ENCODE data around the gene IQGAP1.
A peak's percentile ranks its signal among the peaks of the same experiment; 100 is the strongest.

The IQGAP1 gene

DNA sequence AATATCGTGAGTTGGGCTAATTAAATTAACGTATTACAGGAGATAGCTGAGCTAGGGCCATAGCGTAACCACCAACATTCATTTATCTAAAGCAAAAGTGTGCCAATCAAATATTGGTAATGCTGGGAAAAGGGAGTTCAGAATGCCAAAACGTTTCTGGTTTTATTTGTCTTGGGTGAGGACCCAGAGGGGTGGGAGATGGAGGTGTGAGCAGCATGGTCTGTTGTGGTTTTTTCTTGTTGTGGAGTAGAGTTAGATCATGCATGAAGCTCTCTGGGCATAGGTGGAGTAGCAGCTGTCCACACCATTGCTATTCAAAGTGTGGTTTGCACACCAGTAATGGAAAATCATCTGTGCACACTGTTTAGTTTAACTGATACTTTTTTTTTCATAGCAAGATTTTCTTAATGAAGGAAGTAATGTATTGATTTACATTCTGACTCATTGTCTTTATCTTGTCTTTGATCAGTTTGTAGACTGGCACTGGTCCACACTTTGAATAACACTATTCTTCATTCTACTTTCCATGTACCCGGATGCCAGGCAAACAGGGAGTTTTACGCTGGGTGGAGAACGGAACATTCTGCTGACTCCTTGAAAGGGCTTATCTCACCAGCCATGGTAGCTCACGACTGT is 90.9 kb downstream of the IQGAP1 start:
- Histone ChIP-seq H3K79me2 (ENCODE audit: insufficient read depth, low read length) (no peaks in the 10 kb centered on the region), H3K4me2 (ENCODE audit: low read length) (peak overlapping the region; percentile 47), H3K4me1 (ENCODE audit: insufficient read depth, low read length, severe bottlenecking) (peaks cover 49% of the 10 kb centered on the region), H2AFZ (ENCODE audit: low read length) (no peak overlapping the region), H3F3A (ENCODE audit: insufficient read depth, low read length) (peaks cover 5% of the 10 kb centered on the region; the same call in 1 of the 2 replicates), H3K36me3 (ENCODE audit: insufficient read depth, low read length) (peaks cover 61% of the 10 kb centered on the region), H3K9ac (ENCODE audit: low read length) (peak overlapping the region; percentile 27), H3K27ac (ENCODE audit: low read depth, low read length, poor library complexity, severe bottlenecking) (peak overlapping the region; percentile 95), H4K20me1 (ENCODE audit: insufficient read depth, low read length) (no peaks in the 10 kb centered on the region), H3K4me3 (ENCODE audit: low read depth, low read length, poor library complexity, severe bottlenecking) (peak overlapping the region; percentile 22), H3K9me3 (ENCODE audit: low read length) (no peaks in the 10 kb centered on the region), H3K9me2 (ENCODE audit: low read depth, low read length) (no peaks in the 10 kb centered on the region), H3K27me3 (ENCODE audit: insufficient read depth, low read length) (no peaks in the 10 kb centered on the region)
- TF ChIP-seq, protein P1, sequence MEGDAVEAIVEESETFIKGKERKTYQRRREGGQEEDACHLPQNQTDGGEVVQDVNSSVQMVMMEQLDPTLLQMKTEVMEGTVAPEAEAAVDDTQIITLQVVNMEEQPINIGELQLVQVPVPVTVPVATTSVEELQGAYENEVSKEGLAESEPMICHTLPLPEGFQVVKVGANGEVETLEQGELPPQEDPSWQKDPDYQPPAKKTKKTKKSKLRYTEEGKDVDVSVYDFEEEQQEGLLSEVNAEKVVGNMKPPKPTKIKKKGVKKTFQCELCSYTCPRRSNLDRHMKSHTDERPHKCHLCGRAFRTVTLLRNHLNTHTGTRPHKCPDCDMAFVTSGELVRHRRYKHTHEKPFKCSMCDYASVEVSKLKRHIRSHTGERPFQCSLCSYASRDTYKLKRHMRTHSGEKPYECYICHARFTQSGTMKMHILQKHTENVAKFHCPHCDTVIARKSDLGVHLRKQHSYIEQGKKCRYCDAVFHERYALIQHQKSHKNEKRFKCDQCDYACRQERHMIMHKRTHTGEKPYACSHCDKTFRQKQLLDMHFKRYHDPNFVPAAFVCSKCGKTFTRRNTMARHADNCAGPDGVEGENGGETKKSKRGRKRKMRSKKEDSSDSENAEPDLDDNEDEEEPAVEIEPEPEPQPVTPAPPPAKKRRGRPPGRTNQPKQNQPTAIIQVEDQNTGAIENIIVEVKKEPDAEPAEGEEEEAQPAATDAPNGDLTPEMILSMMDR (IDR thresholded peaks at IDR 0.05; ENCODE audit: low read length): no peak
- TF ChIP-seq EZH2 (IDR thresholded peaks at IDR 0.05; ENCODE audit: borderline replicate concordance, low read length): no peak

DNA sequence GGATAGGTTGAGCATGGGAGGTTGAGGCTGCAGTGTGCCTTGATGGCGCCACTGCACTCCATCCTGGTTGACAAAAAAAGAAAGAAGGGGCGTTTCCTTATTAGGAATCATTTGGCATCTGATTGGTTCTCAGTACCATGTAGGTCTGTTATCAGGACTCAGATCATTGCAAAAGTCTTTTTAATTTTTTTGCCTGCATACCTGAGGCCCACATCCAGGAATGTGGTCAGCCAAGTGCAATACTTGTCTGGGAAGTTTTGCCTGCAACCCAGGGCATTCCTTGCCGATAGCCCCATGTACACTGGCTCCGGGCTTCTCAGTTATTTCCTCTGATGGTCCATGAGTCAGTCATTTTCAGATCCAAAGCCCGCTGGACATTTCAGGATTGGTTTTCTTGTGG is 91.6 kb downstream of the IQGAP1 start:
- Histone ChIP-seq H3K4me2 (ENCODE audit: low read length) (peak overlapping the region; percentile 47; the same call in 1 of the 2 replicates), H3K36me3 (ENCODE audit: insufficient read depth, low read length) (peaks cover 61% of the 10 kb centered on the region), H2AFZ (ENCODE audit: low read length) (no peak overlapping the region), H3F3A (ENCODE audit: insufficient read depth, low read length) (peaks cover 5% of the 10 kb centered on the region; the same call in 1 of the 2 replicates), H3K4me1 (ENCODE audit: insufficient read depth, low read length, severe bottlenecking) (peaks cover 49% of the 10 kb centered on the region), H3K79me2 (ENCODE audit: insufficient read depth, low read length) (no peaks in the 10 kb centered on the region), H4K20me1 (ENCODE audit: insufficient read depth, low read length) (no peaks in the 10 kb centered on the region), H3K27me3 (ENCODE audit: insufficient read depth, low read length) (no peaks in the 10 kb centered on the region), H3K9ac (ENCODE audit: low read length) (peak overlapping the region; percentile 9; the same call in 1 of the 2 replicates), H3K27ac (ENCODE audit: low read depth, low read length, poor library complexity, severe bottlenecking) (peak overlapping the region; percentile 95), H3K9me3 (ENCODE audit: low read length) (no peaks in the 10 kb centered on the region), H3K4me3 (ENCODE audit: low read depth, low read length, poor library complexity, severe bottlenecking) (no peak overlapping the region), H3K9me2 (ENCODE audit: low read depth, low read length) (no peaks in the 10 kb centered on the region)
- TF ChIP-seq, protein P1 (IDR thresholded peaks at IDR 0.05; ENCODE audit: low read length): no peak
- no peak for TF ChIP-seq EZH2 (IDR thresholded peaks at IDR 0.05; ENCODE audit: borderline replicate concordance, low read length)

DNA sequence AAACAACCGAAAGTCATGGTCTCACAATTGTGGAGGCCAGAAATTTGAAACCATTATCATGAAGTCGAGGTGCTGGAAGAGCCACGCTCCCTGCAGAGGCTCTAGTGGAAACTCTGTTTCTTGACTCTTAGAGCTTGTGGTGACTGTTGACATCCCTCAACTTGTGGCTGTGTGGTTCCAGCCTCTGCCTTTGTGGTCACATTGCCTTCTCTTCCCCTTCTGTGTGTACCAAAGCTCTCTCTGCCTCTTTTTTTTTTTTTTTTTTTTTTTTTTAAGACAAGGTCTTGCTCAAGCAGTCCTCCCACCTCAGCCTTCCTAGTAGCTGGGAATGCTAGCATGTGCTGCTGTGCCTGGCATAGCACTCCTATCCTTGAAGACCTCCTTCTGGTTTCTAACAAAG is 93.0 kb downstream of the IQGAP1 start:
- Histone ChIP-seq H3F3A (ENCODE audit: insufficient read depth, low read length) (peaks cover 5% of the 10 kb centered on the region; the same call in 1 of the 2 replicates), H3K36me3 (ENCODE audit: insufficient read depth, low read length) (peaks cover 74% of the 10 kb centered on the region)
- TF ChIP-seq, protein P1 (IDR thresholded peaks at IDR 0.05; ENCODE audit: low read length): no peak
- no peak for TF ChIP-seq EZH2 (IDR thresholded peaks at IDR 0.05; ENCODE audit: borderline replicate concordance, low read length)

More for the DNA sequence above, 93.0 kb downstream of the IQGAP1 start:
- Histone ChIP-seq H3K27ac (ENCODE audit: low read depth, low read length, poor library complexity, severe bottlenecking) (peak overlapping the region; percentile 95), H3K4me2 (ENCODE audit: low read length) (peak overlapping the region; percentile 35; the same call in 1 of the 2 replicates), H3K9ac (ENCODE audit: low read length) (peak overlapping the region; percentile 18; the same call in 1 of the 2 replicates), H3K79me2 (ENCODE audit: insufficient read depth, low read length) (no peaks in the 10 kb centered on the region), H3K9me3 (ENCODE audit: low read length) (no peaks in the 10 kb centered on the region), H3K4me1 (ENCODE audit: insufficient read depth, low read length, severe bottlenecking) (peaks cover 49% of the 10 kb centered on the region), H2AFZ (ENCODE audit: low read length) (no peak overlapping the region), H3K9me2 (ENCODE audit: low read depth, low read length) (no peaks in the 10 kb centered on the region), H4K20me1 (ENCODE audit: insufficient read depth, low read length) (no peaks in the 10 kb centered on the region), H3K4me3 (ENCODE audit: low read depth, low read length, poor library complexity, severe bottlenecking) (no peak overlapping the region), H3K27me3 (ENCODE audit: insufficient read depth, low read length) (no peaks in the 10 kb centered on the region)

All from OCI-LY1 (cell line).